DND-41 (cell line): Measurements from ENCODE around the gene OR51E2.
A peak's percentile ranks its signal among the peaks of the same experiment; 100 is the strongest.
"Not testable (repeated sequence)": the region's sequence is repeated elsewhere in the genome, so short reads cannot be mapped to it uniquely, and the experiment has no call there.

Experiments
- ATAC-seq: fragments of 200-7000 bp; cut with Tn5 transposase; 3 replicates; pipeline ENCODE4 v1.9.1; 2021; ENCODE audit warnings: low read depth; ENCODE audit not compliant: insufficient read depth
- DNase-seq: peaks from one replicate; pipeline ENCODE4 v3.0.0-alpha.2; 2020
- H2AFZ ChIP-seq: 2 replicates; pipeline ENCODE4 v1.6.0; 2012; ENCODE audit warnings: low read depth, low read length
- H3K27ac ChIP-seq: 2 replicates; pipeline ENCODE4 v1.5.1; 2012; ENCODE audit warnings: low read length, inconsistent platforms
- H3K27me3 ChIP-seq: fragments of 200-600 bp; sonication (generic); 2 replicates; pipeline ENCODE4 v1.6.0; 2012; ENCODE audit warnings: low read length, mild to moderate bottlenecking, inconsistent platforms; ENCODE audit not compliant: insufficient read depth, poor library complexity
- H3K36me3 ChIP-seq: 2 replicates; pipeline ENCODE4 v1.5.1; 2012; ENCODE audit warnings: low read length, inconsistent platforms; ENCODE audit not compliant: insufficient read depth
- H3K4me1 ChIP-seq: 2 replicates; pipeline ENCODE4 v1.5.1; 2012; ENCODE audit warnings: mild to moderate bottlenecking, low read length; ENCODE audit not compliant: insufficient read depth
- H3K4me2 ChIP-seq: 2 replicates; pipeline ENCODE4 v1.6.0; 2012; ENCODE audit warnings: mild to moderate bottlenecking, moderate library complexity, low read length, inconsistent platforms; ENCODE audit not compliant: insufficient read depth
- H3K4me3 ChIP-seq, 2 experiments: fragments of 200-600 bp in 1 of 2; shearing (Covaris generic) in 1 of 2; 2 replicates each; pipeline ENCODE4 v1.5.1; 2012 to 2016; ENCODE audit warnings: inconsistent platforms in 2 of 2, low read length in 2 of 2, mild to moderate bottlenecking in 2 of 2, low read depth in 1 of 2, moderate library complexity in 1 of 2
- H3K79me2 ChIP-seq: 2 replicates; pipeline ENCODE4 v1.6.0; 2012; ENCODE audit warnings: low read length, inconsistent platforms; ENCODE audit not compliant: insufficient read depth
- H3K9ac ChIP-seq: 2 replicates; pipeline ENCODE4 v1.6.0; 2012; ENCODE audit warnings: low read depth, mild to moderate bottlenecking, inconsistent platforms, low read length, moderate library complexity
- H3K9me3 ChIP-seq: 2 replicates; pipeline ENCODE4 v1.5.1; 2012; ENCODE audit warnings: low read length, moderate library complexity, mild to moderate bottlenecking, inconsistent platforms; ENCODE audit not compliant: insufficient read depth, severe bottlenecking
- H4K20me1 ChIP-seq: 2 replicates; pipeline ENCODE4 v1.6.0; 2012; ENCODE audit warnings: low read length; ENCODE audit not compliant: insufficient read depth
- CTCF ChIP-seq: IDR thresholded peaks from 2 replicates; pipeline ENCODE4 v1.5.1; 2012; ENCODE audit warnings: borderline replicate concordance, low read length, moderate library complexity, mild to moderate bottlenecking; ENCODE audit not compliant: poor library complexity, severe bottlenecking; ENCODE audit errors: extremely low read depth
- EZH2 ChIP-seq: IDR thresholded peaks from 3 replicates; pipeline ENCODE4 v1.6.1; 2012; ENCODE audit warnings: borderline replicate concordance, low read depth, mild to moderate bottlenecking, moderate library complexity, low read length, inconsistent platforms; ENCODE audit not compliant: severe bottlenecking

Gene OR51E2

GRCh38 chr11:4722616-4723534 is 25.2 kb upstream of the OR51E2 start:
- H2AFZ ChIP-seq, H4K20me1 ChIP-seq, H3K27me3 ChIP-seq, H3K4me3 ChIP-seq, H3K9me3 ChIP-seq, H3K27ac ChIP-seq, DNase-seq, H3K4me2 ChIP-seq, ATAC-seq, H3K4me1 ChIP-seq, H3K79me2 ChIP-seq, H3K36me3 ChIP-seq, H3K9ac ChIP-seq: not testable (repeated sequence)
- peak; percentile 25 for TF ChIP-seq CTCF

GRCh38 chr11:4714300-4714699 is 16.6 kb upstream of the OR51E2 start:
- Histone ChIP-seq H3K27ac (no peak overlapping the region), H4K20me1 (no peaks in the 10 kb centered on the region), H2AFZ (no peak overlapping the region), H3K4me3 (no peak overlapping the region), H3K36me3 (no peaks in the 10 kb centered on the region), H3K27me3 (peaks cover 17% of the 10 kb centered on the region), H3K4me1 (no peaks in the 10 kb centered on the region), H3K4me2 (no peak overlapping the region), H3K9me3 (no peaks in the 10 kb centered on the region), H3K9ac (no peak overlapping the region), H3K79me2 (no peaks in the 10 kb centered on the region)
- TF ChIP-seq CTCF (no peak), EZH2 (no peak)
- no peak for DNase-seq
- ATAC-seq = no peak

GRCh38 chr11:4713241-4713640 is 15.6 kb upstream of the OR51E2 start:
- no peaks in the 10 kb centered on the region for H4K20me1 ChIP-seq
- no peak overlapping the region for H3K27ac ChIP-seq
- no peak overlapping the region for H3K9ac ChIP-seq
- H3K36me3 ChIP-seq = no peaks in the 10 kb centered on the region
- peaks cover 17% of the 10 kb centered on the region for H3K27me3 ChIP-seq
- DNase-seq (no peak), ATAC-seq (no peak)
- no peaks in the 10 kb centered on the region for H3K79me2 ChIP-seq
- H2AFZ ChIP-seq = no peak overlapping the region
- no peak overlapping the region for H3K4me3 ChIP-seq
- no peaks in the 10 kb centered on the region for H3K4me1 ChIP-seq
- no peak for TF ChIP-seq EZH2
- no peak for TF ChIP-seq CTCF
- H3K9me3 ChIP-seq = no peaks in the 10 kb centered on the region
- no peak overlapping the region for H3K4me2 ChIP-seq
